Measurements from ENCODE around the gene UBA52. TPM values are rescaled to one million over a fixed set of nuclear protein-coding genes. Genes with fewer than 3 reads are reported as not detected.

UBA52 gene
- polyA plus RNA-seq, 1 donor from 2014 or later, result 765 TPM

DNA sequence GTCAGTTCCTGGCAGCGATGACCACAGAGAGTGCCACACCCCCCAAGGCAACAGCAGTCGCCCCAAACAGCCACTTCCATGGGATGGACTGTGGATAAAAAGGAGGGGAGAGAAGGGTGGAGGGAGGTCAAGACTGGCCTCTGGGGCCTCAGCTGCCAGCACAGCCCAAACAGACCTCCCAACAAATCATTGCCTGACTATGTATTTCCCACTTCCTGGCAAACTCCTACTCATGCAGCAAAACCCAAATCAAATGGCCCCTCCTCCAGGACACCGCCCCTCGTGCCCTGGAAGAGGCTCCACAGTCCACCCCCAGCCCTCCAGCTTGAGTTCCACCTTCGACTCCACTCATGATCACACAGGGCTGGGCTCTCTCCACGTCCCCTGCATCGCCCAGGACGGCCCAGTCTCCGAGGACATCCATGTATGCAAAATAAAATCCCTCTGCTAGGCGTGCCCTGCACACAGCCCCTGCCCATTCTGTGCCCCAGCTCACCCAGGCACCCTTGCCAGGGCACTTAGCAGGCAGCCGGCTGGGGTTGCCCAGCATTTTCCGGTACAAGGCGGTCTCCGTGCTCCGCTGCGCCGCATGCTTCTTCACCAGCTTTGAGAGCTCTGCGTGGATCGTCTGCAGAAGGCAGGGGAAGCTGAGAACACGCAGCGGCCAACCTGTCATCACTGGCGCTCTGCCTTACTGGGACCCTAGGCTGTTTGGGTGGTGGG, 39.3 kb upstream of the UBA52 start:
- Histone ChIP-seq H3K9me2 (ENCODE audit: insufficient read depth, low read length) (no peaks in the 10 kb centered on the region), H3K4me3 (ENCODE audit: low read length) (no peak overlapping the region), H4K20me1 (ENCODE audit: insufficient read depth) (no peaks in the 10 kb centered on the region), H3F3A (ENCODE audit: insufficient read depth, low read length, poor library complexity, severe bottlenecking) (no peaks in the 10 kb centered on the region), H3K9me3 (ENCODE audit: low read length) (no peaks in the 10 kb centered on the region), H3K4me2 (ENCODE audit: low read length) (no peak overlapping the region), H3K79me2 (replicated peaks; ENCODE audit: insufficient read depth, low read length) (no peaks in the 10 kb centered on the region), H3K9ac (ENCODE audit: low read length) (no peak overlapping the region), H3K36me3 (ENCODE audit: insufficient read depth, low read length) (no peaks in the 10 kb centered on the region), H3K27me3 (ENCODE audit: insufficient read depth, low read depth, low read length) (no peaks in the 10 kb centered on the region), H2AFZ (ENCODE audit: low read depth, low read length) (no peak overlapping the region), H3K27ac (ENCODE audit: low read length) (no peak overlapping the region)
- TF ChIP-seq MXI1 (conservative IDR thresholded peaks at IDR 0.05; ENCODE audit: poor library complexity, severe bottlenecking), result no peak
- TF ChIP-seq EP300 (conservative IDR thresholded peaks at IDR 0.05; ENCODE audit: poor library complexity, severe bottlenecking), result no peak
- TF ChIP-seq, protein P1, sequence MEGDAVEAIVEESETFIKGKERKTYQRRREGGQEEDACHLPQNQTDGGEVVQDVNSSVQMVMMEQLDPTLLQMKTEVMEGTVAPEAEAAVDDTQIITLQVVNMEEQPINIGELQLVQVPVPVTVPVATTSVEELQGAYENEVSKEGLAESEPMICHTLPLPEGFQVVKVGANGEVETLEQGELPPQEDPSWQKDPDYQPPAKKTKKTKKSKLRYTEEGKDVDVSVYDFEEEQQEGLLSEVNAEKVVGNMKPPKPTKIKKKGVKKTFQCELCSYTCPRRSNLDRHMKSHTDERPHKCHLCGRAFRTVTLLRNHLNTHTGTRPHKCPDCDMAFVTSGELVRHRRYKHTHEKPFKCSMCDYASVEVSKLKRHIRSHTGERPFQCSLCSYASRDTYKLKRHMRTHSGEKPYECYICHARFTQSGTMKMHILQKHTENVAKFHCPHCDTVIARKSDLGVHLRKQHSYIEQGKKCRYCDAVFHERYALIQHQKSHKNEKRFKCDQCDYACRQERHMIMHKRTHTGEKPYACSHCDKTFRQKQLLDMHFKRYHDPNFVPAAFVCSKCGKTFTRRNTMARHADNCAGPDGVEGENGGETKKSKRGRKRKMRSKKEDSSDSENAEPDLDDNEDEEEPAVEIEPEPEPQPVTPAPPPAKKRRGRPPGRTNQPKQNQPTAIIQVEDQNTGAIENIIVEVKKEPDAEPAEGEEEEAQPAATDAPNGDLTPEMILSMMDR (IDR thresholded peaks at IDR 0.05; ENCODE audit: poor library complexity, severe bottlenecking), result no peak
- TF ChIP-seq POLR2AphosphoS5 (IDR thresholded peaks at IDR 0.05), result no peak
- TF ChIP-seq EZH2 (IDR thresholded peaks at IDR 0.05; ENCODE audit: borderline replicate concordance, insufficient read depth, low read length, poor library complexity, severe bottlenecking), result no peak
- no peak for TF ChIP-seq SMC3 (conservative IDR thresholded peaks at IDR 0.05; ENCODE audit: poor library complexity)

DNA sequence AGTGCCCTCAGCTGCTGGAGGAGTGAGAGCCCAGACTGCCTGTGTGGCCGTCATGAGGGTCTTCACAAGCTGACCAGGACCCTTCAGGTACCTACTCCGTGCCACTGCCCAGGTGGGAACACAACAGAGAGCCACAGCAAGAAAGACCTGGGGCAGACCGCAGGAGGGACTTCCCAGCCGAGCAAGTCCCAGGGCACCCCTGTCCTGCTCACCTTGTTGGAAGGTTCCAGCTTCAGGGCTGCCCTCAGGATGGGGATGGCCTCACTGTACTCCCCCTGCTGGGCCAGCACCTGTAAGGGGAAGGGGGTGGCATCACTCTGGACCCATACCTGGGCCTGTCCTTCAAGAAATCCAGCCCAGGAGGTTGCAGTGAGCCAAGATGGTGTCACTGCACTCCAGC, 38.6 kb upstream of the UBA52 start:
- Histone ChIP-seq H2AFZ (ENCODE audit: low read depth, low read length) (no peak overlapping the region), H3K9ac (ENCODE audit: low read length) (no peak overlapping the region), H3K36me3 (ENCODE audit: insufficient read depth, low read length) (no peaks in the 10 kb centered on the region), H3K79me2 (replicated peaks; ENCODE audit: insufficient read depth, low read length) (no peaks in the 10 kb centered on the region), H3K27ac (ENCODE audit: low read length) (no peak overlapping the region), H3K9me2 (ENCODE audit: insufficient read depth, low read length) (no peaks in the 10 kb centered on the region), H3K4me3 (ENCODE audit: low read length) (no peak overlapping the region), H3F3A (ENCODE audit: insufficient read depth, low read length, poor library complexity, severe bottlenecking) (no peaks in the 10 kb centered on the region), H3K27me3 (ENCODE audit: insufficient read depth, low read depth, low read length) (no peaks in the 10 kb centered on the region), H4K20me1 (ENCODE audit: insufficient read depth) (no peaks in the 10 kb centered on the region), H3K4me2 (ENCODE audit: low read length) (no peak overlapping the region), H3K9me3 (ENCODE audit: low read length) (no peaks in the 10 kb centered on the region)
- TF ChIP-seq MXI1 (conservative IDR thresholded peaks at IDR 0.05; ENCODE audit: poor library complexity, severe bottlenecking) (no peak), SMC3 (conservative IDR thresholded peaks at IDR 0.05; ENCODE audit: poor library complexity) (no peak), TAF1 (IDR thresholded peaks at IDR 0.05; ENCODE audit: low read depth) (no peak), EZH2 (IDR thresholded peaks at IDR 0.05; ENCODE audit: borderline replicate concordance, insufficient read depth, low read length, poor library complexity, severe bottlenecking) (no peak), RAD21 (conservative IDR thresholded peaks at IDR 0.05) (no peak), EP300 (conservative IDR thresholded peaks at IDR 0.05; ENCODE audit: poor library complexity, severe bottlenecking) (no peak), POLR2AphosphoS5 (IDR thresholded peaks at IDR 0.05) (no peak)
- TF ChIP-seq, protein P2, sequence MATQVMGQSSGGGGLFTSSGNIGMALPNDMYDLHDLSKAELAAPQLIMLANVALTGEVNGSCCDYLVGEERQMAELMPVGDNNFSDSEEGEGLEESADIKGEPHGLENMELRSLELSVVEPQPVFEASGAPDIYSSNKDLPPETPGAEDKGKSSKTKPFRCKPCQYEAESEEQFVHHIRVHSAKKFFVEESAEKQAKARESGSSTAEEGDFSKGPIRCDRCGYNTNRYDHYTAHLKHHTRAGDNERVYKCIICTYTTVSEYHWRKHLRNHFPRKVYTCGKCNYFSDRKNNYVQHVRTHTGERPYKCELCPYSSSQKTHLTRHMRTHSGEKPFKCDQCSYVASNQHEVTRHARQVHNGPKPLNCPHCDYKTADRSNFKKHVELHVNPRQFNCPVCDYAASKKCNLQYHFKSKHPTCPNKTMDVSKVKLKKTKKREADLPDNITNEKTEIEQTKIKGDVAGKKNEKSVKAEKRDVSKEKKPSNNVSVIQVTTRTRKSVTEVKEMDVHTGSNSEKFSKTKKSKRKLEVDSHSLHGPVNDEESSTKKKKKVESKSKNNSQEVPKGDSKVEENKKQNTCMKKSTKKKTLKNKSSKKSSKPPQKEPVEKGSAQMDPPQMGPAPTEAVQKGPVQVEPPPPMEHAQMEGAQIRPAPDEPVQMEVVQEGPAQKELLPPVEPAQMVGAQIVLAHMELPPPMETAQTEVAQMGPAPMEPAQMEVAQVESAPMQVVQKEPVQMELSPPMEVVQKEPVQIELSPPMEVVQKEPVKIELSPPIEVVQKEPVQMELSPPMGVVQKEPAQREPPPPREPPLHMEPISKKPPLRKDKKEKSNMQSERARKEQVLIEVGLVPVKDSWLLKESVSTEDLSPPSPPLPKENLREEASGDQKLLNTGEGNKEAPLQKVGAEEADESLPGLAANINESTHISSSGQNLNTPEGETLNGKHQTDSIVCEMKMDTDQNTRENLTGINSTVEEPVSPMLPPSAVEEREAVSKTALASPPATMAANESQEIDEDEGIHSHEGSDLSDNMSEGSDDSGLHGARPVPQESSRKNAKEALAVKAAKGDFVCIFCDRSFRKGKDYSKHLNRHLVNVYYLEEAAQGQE (IDR thresholded peaks at IDR 0.05; ENCODE audit: borderline replicate concordance), result no peak
- TF ChIP-seq, protein P1 (IDR thresholded peaks at IDR 0.05; ENCODE audit: poor library complexity, severe bottlenecking), result no peak

Measured in neural cell (in vitro differentiated cells).